Right lung (tissue), 5 donors: ENCODE data around the gene PRLR. TPM values are rescaled to one million over a fixed set of nuclear protein-coding genes. Genes with fewer than 3 reads are reported as not detected.
A peak's percentile ranks its signal among the peaks of the same experiment; 100 is the strongest.
"Not testable (repeated sequence)": the region's sequence is repeated elsewhere in the genome, so short reads cannot be mapped to it uniquely, and the experiment has no call there.

Source experiments
- DNase-seq, 2 donors: peaks; one replicate each; pipeline ENCODE4 v3.0.0-alpha.2; 2013
- polyA plus RNA-seq, 5 donors: library from polyadenylated mRNA; unstranded; fragments of 120-200 nt; gene quantifications; one replicate each; pipeline versions ENCODE4 v1.2.1 to v1.2.3, GENCODE V29; 2013; ENCODE audit warnings: inconsistent platforms in 1 of 5, low replicate concordance in 1 of 5; ENCODE audit not compliant: insufficient read length in 5 of 5, insufficient read depth in 1 of 5

Gene PRLR
- polyA plus RNA-seq, 5 donors: 1.7 to 3.0 (median 2.3) TPM

GRCh38 chr5:35198686-35199085 is 31.6 kb downstream of the PRLR start:
- peak; percentile 72 to 78 for DNase-seq

GRCh38 chr5:35198075-35198474 is 32.2 kb downstream of the PRLR start:
- peak; percentile 62 to 63 for DNase-seq

GRCh38 chr5:35197351-35197750 is 32.9 kb downstream of the PRLR start:
- DNase-seq: no peak

GRCh38 chr5:35195472-35195852 is 34.8 kb downstream of the PRLR start:
- DNase-seq: no peak

GRCh38 chr5:35194635-35195471 is 35.4 kb downstream of the PRLR start:
- DNase-seq: no peak

GRCh38 chr5:35192506-35192905 is 37.8 kb downstream of the PRLR start:
- DNase-seq: no peak

GRCh38 chr5:35189801-35190200 is 40.5 kb downstream of the PRLR start:
- DNase-seq: not testable (repeated sequence)

- DNase-seq: no peak
These were observed 42.2 kb downstream of the PRLR start for GRCh38 chr5:35188031-35188457.

GRCh38 chr5:35187621-35188020 is 42.7 kb downstream of the PRLR start:
- not testable (repeated sequence) for DNase-seq

GRCh38 chr5:35186749-35187148 is 43.5 kb downstream of the PRLR start:
- no peak for DNase-seq

- DNase-seq: no peak
These were observed 44.8 kb downstream of the PRLR start for GRCh38 chr5:35185518-35185917.

- DNase-seq: no peak
These were observed 46.7 kb downstream of the PRLR start for GRCh38 chr5:35183556-35183955.

GRCh38 chr5:35182910-35183535 is 47.3 kb downstream of the PRLR start:
- DNase-seq: no peak

- DNase-seq: no peak
These were observed 47.8 kb downstream of the PRLR start for GRCh38 chr5:35182486-35182885.

- no peak for DNase-seq
These were observed 50.2 kb downstream of the PRLR start for GRCh38 chr5:35180046-35180445.

- DNase-seq: no peak
These were observed 52.5 kb downstream of the PRLR start for GRCh38 chr5:35177783-35178182.

GRCh38 chr5:35172533-35172932 is 57.8 kb downstream of the PRLR start:
- DNase-seq: no peak

GRCh38 chr5:35171991-35172390 is 58.3 kb downstream of the PRLR start:
- DNase-seq: no peak

GRCh38 chr5:35171078-35171477 is 59.2 kb downstream of the PRLR start:
- no peak for DNase-seq

GRCh38 chr5:35166043-35166442 is 64.2 kb downstream of the PRLR start:
- no peak for DNase-seq

- DNase-seq: no peak
These were observed 65.3 kb downstream of the PRLR start for GRCh38 chr5:35164860-35165542.

GRCh38 chr5:35163710-35164033 is 66.6 kb downstream of the PRLR start:
- no peak for DNase-seq
